GM10266 (cell line): ENCODE data around the gene PARVA.

Experiments used
- DNase-seq: peaks from one replicate; pipeline ENCODE4 v3.0.0; 2012; ENCODE audit errors: extremely low spot score
- CTCF ChIP-seq: IDR thresholded peaks from 2 replicates; pipeline ENCODE4 v1.5.1; 2012; ENCODE audit warnings: mild to moderate bottlenecking, low read depth; ENCODE audit not compliant: control insufficient read depth, insufficient read depth; ENCODE audit errors: missing control alignments

The PARVA gene

GRCh38 chr11:12554122-12554521, 176.8 kb downstream of the PARVA start:
- DNase-seq = no peak
- no peak for TF ChIP-seq CTCF

- no peak for TF ChIP-seq CTCF
- no peak for DNase-seq
These were observed 178.8 kb downstream of the PARVA start for GRCh38 chr11:12556155-12556554.

- TF ChIP-seq CTCF = no peak
- DNase-seq = no peak
These were observed 179.5 kb downstream of the PARVA start for GRCh38 chr11:12556788-12557384.

- no peak for TF ChIP-seq CTCF
- DNase-seq = no peak
These were observed 181.6 kb downstream of the PARVA start for GRCh38 chr11:12559011-12559410.

GRCh38 chr11:12560362-12560761, 183.0 kb downstream of the PARVA start:
- DNase-seq = no peak
- TF ChIP-seq CTCF = no peak

GRCh38 chr11:12560861-12561260, 183.5 kb downstream of the PARVA start:
- DNase-seq = no peak
- no peak for TF ChIP-seq CTCF

GRCh38 chr11:12564012-12564411, 186.6 kb downstream of the PARVA start:
- DNase-seq = no peak
- TF ChIP-seq CTCF = no peak
